GM18858 (cell line): ENCODE data around the gene ITGA2B.
"Not testable (repeated sequence)": the region's sequence is repeated elsewhere in the genome, so short reads cannot be mapped to it uniquely, and the experiment has no call there.

ENCODE experiments used
- ATAC-seq: cut with Tn5 transposase; IDR thresholded peaks from one replicate; pipeline ENCODE4 v1.9.1; 2021; ENCODE audit not compliant: unreplicated experiment

Gene ITGA2B

DNA sequence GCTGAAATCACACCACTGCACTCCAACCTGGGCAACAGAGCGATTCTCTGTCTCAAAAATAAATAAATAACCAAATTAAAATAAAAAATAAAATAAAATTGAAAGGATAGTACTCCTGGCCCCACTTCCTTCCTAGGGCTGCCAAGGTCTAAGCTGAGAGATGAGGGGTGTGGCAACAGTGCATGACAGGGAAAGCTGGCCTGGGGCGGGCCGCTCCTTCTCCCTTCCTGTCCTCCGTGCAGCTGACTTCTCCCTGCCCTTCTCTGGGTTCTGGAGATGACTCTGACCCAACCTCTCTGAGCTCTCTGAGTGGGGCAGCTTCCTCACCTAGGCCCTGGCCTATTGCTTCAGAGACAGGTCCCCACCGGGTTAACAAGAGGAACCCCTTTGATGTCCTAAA is 56.1 kb downstream of the ITGA2B start:
- ATAC-seq: no peak

DNA sequence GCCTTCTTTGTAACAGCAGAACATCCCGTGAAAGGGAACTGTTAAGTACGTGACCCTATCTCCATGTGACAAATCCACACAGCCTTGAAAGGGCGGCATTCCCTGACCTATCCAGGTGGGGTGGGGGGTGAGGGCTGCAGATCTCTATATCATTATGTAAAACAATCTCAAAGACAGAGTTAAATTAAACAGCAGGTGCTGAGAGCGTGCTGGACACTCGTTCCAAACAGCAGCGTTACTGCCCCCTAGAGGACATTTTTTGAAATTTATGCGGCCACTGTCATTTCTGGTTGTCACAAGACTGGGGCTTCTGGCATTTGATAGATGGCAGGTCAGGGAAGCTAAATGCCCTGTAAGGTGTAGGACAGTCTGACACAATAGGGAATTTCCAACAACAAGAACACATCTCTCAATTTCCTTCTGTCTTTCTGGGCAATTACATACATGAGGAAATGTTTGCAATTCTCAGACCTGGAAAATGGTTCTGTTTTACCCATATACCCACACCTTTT is 58.1 kb downstream of the ITGA2B start:
- no peak for ATAC-seq

DNA sequence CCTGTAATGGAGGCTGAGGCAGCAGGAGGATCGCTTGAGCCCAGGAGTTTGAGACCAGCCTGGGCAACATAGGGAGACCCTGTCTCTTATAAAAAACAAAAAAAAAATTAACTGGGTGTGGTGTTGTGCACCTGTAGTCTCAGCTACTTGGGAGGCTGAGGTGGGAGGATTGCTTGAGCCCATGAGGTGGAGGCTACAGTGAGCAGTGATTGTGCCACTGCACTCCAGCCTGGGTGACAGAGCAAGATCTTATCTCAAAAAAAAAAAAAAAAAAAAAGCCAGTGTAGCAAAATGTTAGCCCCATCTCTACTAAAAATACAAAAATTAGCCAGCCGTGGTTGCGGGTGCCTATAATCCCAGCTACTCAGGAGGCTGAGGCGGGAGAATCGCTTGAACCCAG is 59.2 kb downstream of the ITGA2B start:
- ATAC-seq: not testable (repeated sequence)

DNA sequence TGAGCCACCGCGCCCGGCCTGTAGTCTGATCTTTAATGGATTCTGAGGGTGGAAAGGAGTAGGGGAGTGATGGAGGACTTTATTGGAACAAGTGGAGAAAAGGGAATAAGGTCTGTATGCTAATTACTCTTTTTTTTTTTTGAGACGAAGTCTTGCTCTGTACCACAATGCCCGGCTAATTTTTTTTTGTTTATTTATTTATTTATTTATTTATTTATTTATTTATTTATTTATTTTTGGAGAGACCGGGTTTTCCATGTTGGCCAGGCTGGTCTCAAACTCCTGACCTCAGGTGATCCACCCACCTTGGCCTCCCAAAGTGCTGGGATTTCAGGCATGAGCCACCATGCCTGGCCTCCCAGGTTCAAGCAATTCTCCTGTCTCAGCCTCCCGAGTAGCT is 59.9 kb downstream of the ITGA2B start:
- ATAC-seq: not testable (repeated sequence)

DNA sequence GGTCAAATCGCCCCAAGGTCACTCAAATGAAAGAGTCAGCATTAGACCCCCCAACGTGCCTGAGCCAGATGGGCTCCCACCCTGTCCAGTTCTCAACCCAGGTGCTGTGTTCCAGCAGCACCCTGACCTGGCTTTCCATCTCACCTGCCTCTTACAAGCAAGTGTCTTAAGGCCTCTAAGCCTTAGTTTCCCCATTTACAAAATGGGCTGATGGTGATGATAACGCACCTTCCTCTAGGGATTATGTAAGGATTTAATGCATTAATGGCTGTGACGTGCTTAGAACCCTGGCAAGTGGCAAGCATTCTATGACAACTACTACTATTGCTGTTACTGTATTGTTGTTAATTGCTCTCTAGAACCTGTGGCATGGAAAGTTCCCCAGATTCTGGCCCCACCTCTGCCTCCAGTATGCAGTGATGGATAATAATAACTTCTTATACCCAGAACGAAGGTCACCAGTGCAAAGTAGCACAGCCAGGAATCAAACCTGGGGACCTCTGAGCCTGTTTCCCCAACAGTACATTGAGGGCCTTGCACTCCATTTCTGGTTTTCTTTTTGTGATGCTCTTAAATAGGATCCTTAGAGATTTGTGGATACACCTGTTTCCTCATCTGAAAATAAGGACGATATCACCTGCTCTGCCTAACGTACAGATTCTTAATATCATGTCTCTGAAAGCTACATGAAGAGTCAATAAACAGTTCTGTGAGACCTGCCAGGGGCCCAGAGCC is 61.6 kb downstream of the ITGA2B start:
- no peak for ATAC-seq

DNA sequence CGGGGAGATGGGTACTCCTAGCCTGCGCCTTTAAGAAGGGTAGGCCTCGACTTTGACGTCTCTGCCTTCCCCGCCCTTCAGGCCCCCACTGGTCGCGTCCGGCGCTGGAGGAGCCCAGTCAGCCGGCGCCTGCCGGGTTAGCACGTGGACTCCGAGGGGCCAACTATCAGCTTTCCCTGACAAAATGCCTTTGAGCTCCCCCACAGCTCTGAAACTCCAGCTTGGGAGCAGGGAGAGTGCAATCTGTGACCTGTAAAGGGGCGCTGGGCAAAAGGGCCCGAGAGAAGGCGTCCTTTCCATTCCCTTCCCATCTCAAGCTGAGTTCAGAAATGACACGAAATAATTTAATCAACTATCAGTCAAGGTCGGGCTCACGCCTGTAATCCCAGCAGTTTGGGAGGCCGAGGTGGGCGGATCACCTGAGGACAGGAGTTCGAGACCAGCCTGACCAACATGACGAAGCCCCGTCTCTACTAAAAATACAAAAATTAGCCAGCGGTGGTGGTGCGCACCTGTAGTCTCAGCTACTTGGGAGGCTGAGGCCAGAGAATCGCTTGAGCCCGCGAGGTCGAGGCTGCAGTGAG is 62.5 kb downstream of the ITGA2B start:
- no peak for ATAC-seq

DNA sequence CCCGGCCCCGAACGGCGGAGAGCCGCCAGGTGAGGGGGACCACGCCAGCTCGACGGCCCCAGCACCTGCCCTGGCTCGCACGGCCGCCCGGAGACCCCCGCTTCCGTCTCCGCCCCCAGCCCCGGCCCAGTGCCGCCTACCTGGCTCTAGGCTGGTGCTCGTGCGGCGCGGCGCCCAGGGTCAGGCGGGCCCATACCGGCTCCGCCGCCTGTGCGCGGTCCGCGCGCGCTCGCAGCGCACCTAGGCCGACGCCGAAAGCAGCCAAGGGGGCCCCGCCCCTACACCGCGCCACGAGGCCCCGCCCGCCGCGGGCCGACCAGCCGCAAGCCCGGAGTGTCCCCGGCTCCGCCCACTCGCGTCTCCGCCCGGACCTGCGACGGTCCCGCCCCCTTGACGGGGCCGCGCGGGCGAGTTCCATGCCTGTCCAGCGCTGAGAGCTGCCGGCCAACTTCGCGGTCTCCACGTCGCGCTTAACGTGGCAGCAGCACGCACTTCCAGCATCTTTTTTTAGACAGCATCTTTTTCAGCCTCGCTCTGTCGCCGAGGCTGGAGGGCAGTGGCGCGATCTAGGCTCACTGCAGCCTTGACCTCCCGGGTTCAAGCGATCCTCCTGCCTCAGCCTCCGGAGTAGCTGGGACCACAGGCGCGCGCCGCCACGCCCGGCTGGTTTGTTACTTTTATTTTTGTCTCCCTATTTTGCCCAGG is 64.7 kb downstream of the ITGA2B start, which contains the start of gene SLC25A39:
SLC25A39 (minus strand) TSS at position 253 of the 705 bp plus-strand sequence. CDS start 1,261 bp downstream, outside the sequence.
- ATAC-seq: peak; percentile 58

DNA sequence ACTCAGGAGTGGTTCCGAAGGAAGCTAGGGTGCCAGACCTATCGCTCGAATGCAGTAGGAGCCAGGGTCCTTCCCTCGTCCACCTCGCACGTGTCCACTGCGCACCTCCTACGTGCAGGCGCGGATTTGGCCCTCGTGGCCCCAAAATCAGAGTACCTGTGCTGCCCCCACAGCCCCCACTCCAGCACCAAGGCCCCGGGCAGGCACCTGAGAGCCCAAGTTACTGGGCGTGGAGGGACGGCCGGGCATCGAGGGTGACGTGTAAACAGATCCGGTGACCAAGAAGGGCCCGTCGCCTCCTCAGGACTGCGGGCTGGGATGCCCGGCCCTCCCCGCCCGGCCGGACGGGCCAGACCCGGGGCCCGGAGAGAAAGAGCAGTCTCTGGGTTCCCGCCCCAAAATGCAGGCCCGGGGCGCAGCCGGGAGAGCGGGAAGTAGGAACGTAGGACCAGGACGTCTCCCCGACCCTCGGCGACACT is 65.3 kb downstream of the ITGA2B start:
- no peak for ATAC-seq

DNA sequence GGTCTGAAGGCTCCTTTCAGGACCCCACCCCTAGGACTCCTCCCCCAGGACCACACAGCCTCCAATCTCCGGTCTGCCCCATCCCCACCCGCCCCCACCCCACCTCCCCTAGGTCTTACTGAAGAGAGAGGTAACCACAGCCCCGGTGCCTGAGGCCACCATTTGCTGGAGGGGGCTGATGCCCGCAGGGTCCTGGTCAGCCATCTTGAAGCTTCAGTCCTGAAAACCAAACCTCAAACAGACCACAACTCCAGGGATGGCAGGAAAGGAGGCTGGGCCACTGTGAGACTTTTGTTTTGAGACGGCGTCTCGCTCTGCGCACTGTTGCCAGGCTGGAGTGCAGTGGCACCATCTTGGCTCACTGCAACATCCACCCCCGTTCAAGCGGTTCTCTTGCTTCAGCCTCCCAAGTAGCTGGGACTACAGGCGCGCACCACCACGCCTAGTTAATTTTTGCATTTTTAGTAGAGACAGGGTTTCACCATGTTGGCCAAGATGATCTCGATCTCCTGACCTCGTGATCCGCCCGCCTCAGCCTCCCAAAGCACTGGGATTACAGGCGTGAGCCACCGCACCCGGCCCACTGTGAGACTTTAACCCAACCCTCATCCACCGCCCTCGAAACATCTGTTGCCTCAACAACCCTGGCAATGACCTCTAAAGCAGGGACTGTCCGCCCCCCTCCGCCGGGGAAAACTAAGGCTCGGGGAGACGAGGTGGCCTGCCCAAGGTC is 65.9 kb downstream of the ITGA2B start:
- no peak for ATAC-seq

DNA sequence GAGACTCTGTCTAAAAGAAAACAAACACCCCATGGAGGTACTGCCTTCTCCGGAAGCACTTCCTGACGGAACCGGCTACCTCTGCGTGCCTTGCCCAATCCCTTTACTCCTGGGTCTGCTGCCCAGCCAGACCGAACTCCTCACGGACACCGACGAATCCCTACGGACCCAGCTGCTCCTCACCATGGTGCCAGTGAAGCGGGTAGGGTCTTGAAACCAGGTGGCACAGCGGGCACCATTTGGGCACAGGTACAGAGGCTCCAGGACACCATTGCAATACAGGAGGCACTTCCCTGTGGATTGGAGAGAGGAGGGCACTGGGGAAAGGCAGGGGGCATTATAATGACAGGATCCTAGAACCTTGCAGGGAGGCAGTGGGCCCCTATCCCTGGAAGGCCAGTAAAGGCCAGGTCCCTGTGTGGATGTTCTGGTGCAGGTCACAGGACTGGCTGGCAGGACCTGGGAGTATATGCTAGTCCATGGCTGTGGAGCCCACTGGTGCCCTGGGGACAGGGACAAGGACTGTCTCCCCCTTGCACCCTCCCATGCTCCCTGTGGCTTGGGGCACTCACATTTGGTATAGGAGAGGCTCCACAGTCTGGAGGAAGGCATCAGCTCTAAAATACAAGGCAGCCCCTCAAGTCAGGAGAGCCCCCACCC is 67.1 kb downstream of the ITGA2B start:
- no peak for ATAC-seq
